Left ventricle myocardium inferior (tissue), 1 donor: ENCODE results near the gene NCOA7. TPM values are rescaled to one million over a fixed set of nuclear protein-coding genes. Genes with fewer than 3 reads are reported as not detected.

Source experiments
- DNase-seq: peaks from one replicate; pipeline ENCODE4 v3.0.0-alpha.2; 2020
- H3K27ac ChIP-seq: fragments of 200-600 bp; replicated peaks from 2 replicates; pipeline ENCODE4 v1.8.0; 2021
- H3K27me3 ChIP-seq: fragments of 200-600 bp; 2 replicates; pipeline ENCODE4 v1.8.0; 2021; ENCODE audit warnings: low read depth
- H3K36me3 ChIP-seq: fragments of 200-600 bp; 2 replicates; pipeline ENCODE4 v1.8.0; 2021
- H3K4me1 ChIP-seq: fragments of 200-600 bp; 2 replicates; pipeline ENCODE4 v1.8.0; 2021
- H3K4me3 ChIP-seq: fragments of 200-600 bp; 2 replicates; pipeline ENCODE4 v1.8.0; 2021; ENCODE audit warnings: mild to moderate bottlenecking, moderate library complexity
- H3K9me3 ChIP-seq: fragments of 200-600 bp; replicated peaks from 2 replicates; pipeline ENCODE4 v1.8.0; 2021
- intact Hi-C: fragments of 100-400 bp; cut with micrococcal nuclease; formaldehyde crosslinking; loops from one replicate; pipeline ENCODE4 v1.11.0; 2022
- total RNA-seq: library from RNA; stranded (reverse); fragmentation: NEBNext Ultra II Directional; extraction: Animal tissue kit (Norgen Biotek cat#: 25700); gene quantifications from one replicate; pipeline ENCODE4 v1.2.1, GENCODE V29; 2021
- TF ChIP-seq, protein P1 (sequence below): fragments of 200-600 bp; IDR thresholded peaks from 2 replicates; pipeline ENCODE4 v1.8.0; 2021; ENCODE audit warnings: antibody characterized with exemption, mild to moderate bottlenecking, borderline replicate concordance
- donor health status: DM: no; HTN: yes; CAD: no; lungs with severe emphysema.

NCOA7 gene
- total RNA-seq, 1 donor from 2014 or later = 10.3 TPM

DNA sequence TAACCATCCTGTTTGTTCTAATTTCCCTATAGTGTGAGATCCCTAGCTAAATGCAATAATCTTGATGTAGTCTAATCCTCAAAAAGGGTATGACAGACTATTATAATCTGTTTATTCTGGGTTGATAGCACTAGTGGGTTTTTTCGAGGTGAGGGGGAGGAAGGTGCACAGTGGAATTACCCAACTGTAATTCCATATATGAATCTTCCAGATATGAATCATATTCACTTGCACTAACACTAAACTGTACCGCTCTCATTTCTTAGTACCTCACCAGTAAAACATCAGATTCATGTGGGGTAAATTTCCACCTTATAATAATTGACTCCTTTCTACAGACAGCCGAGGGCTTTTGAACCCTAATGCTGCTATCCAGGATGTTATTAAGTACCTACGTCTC is 16.5 kb downstream of the NCOA7 start:
- no peak overlapping the region for H3K27ac ChIP-seq
- no peaks in the 10 kb centered on the region for H3K27me3 ChIP-seq
- H3K4me3 ChIP-seq = no peak overlapping the region
- peaks cover 22% of the 10 kb centered on the region for H3K4me1 ChIP-seq
- H3K9me3 ChIP-seq = no peaks in the 10 kb centered on the region
- H3K36me3 ChIP-seq = no peaks in the 10 kb centered on the region
- TF ChIP-seq, protein P1, sequence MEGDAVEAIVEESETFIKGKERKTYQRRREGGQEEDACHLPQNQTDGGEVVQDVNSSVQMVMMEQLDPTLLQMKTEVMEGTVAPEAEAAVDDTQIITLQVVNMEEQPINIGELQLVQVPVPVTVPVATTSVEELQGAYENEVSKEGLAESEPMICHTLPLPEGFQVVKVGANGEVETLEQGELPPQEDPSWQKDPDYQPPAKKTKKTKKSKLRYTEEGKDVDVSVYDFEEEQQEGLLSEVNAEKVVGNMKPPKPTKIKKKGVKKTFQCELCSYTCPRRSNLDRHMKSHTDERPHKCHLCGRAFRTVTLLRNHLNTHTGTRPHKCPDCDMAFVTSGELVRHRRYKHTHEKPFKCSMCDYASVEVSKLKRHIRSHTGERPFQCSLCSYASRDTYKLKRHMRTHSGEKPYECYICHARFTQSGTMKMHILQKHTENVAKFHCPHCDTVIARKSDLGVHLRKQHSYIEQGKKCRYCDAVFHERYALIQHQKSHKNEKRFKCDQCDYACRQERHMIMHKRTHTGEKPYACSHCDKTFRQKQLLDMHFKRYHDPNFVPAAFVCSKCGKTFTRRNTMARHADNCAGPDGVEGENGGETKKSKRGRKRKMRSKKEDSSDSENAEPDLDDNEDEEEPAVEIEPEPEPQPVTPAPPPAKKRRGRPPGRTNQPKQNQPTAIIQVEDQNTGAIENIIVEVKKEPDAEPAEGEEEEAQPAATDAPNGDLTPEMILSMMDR = no peak
- DNase-seq = no peak
- intact Hi-C loops = no loop called here

DNA sequence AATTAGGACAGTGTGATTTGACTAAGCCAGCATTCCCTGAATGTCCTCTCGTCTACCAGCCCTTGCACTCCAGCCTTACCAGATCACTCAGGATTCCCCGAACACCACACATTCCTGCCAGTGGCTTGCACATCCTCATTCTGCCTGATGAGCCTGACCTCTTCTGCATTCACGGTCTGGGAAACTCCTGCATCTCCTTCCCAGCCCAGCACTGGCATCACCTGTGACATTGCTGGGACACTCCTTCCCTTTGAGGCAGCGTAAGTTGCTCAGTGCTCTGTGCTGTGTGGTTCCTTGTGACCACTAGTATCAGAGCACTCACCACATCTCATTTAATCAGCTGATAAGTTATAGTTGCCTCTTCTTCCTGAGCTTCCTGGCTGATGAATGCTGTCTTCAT is 17.3 kb downstream of the NCOA7 start:
- no peaks in the 10 kb centered on the region for H3K36me3 ChIP-seq
- TF ChIP-seq, protein P1 = no peak
- intact Hi-C loops = no loop called here
- H3K27ac ChIP-seq = no peak overlapping the region
- H3K4me1 ChIP-seq = peaks cover 28% of the 10 kb centered on the region
- H3K4me3 ChIP-seq = no peak overlapping the region
- no peak for DNase-seq
- no peaks in the 10 kb centered on the region for H3K9me3 ChIP-seq
- H3K27me3 ChIP-seq = no peaks in the 10 kb centered on the region

DNA sequence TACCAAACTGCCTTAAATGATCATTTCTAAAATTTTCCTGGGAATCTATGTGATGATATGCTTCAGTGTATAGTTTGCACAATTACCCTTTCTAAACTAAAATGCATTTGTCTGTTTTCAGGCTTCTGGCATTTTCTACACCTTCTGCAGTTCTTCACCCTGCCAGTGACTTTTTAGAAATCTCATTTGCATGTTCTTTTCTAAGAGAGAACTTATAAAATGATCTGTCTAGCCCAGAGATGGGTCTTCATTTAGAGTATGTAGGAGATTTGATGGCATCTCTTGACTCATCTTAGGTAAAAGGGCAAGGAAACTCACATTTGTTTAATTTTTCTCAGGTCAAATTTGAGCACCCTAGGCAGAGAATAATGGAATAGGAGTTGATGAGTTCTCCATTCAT is 17.8 kb downstream of the NCOA7 start:
- intact Hi-C loops = no loop called here
- Histone ChIP-seq H3K36me3 (no peaks in the 10 kb centered on the region), H3K27ac (no peak overlapping the region), H3K4me3 (no peak overlapping the region), H3K4me1 (peaks cover 30% of the 10 kb centered on the region), H3K9me3 (no peaks in the 10 kb centered on the region), H3K27me3 (no peaks in the 10 kb centered on the region)
- TF ChIP-seq, protein P1 = no peak
- DNase-seq = no peak

DNA sequence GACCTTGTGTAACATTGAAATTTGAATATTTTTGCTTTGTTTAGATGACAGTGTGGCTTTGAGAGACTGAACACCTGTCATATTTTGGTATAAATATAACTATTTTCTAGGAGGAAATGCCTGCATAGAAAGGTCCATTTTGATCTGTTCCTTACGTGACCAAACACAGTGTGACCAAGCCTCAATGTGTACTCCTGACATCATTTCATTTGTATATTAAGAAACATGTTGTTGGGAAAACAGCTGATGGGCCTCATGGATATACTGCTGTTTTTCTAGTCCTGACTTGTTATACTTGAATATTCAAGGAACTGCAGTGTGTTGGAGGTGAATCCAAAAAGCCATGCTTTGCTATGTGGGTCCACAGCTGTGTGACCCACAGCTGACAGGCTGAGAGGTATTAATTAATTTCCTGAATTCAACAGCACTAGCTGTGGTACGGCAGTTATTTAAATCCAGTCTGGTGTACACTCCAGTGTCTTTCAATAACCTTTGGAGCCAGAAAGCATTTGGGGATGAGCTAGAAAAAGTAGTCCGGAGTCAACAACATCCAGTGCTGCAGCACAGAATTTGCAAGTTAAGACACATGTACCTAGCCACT is 18.9 kb downstream of the NCOA7 start:
- no peaks in the 10 kb centered on the region for H3K36me3 ChIP-seq
- intact Hi-C loops = no loop called here
- no peaks in the 10 kb centered on the region for H3K27me3 ChIP-seq
- H3K9me3 ChIP-seq = no peaks in the 10 kb centered on the region
- H3K4me1 ChIP-seq = peaks cover 40% of the 10 kb centered on the region
- H3K27ac ChIP-seq = no peak overlapping the region
- TF ChIP-seq, protein P1 = no peak
- DNase-seq = no peak
- H3K4me3 ChIP-seq = no peak overlapping the region

DNA sequence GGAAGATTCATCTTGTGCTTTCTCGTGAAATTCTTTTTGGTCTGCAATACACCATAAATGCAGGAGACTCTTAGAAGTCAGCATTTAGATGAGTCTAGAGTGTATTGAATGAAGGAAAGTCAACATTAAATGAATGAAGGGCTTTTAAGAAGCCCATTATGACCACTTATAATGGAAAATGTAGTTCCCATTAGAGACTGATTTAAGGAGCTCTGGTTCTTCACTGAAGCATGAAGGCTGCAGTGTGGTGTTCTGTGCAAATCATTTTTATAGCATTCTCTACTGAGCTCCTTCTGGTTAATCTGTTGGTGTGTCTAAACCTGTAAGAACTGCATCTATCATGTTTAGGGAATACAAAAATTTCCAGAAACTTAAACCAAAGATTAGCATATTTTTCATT is 19.7 kb downstream of the NCOA7 start:
- Histone ChIP-seq H3K27ac (no peak overlapping the region), H3K9me3 (no peaks in the 10 kb centered on the region), H3K4me3 (no peak overlapping the region), H3K4me1 (peaks cover 48% of the 10 kb centered on the region), H3K27me3 (no peaks in the 10 kb centered on the region), H3K36me3 (no peaks in the 10 kb centered on the region)
- no peak for DNase-seq
- TF ChIP-seq, protein P1 = no peak
- intact Hi-C loops = no loop called here
